ENCODE data around the gene TXNDC12.

DNA sequence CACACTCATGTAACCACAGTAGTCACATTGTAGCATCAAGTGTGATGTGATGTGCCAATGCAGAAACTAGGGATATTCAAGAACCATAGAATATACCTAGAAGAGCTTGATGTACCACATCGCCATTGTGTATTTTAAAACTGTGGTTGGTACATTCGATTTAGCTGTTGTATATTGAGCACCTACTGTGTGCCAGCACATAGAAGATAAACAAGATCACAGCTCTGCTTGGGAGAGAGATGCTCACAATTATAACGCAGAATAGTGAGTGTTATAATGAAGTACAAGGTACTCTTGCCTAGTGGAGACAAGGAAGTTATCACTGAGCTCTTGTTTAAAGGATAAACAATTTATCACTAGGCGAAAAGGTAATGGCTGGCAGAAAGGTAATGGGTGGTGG lies 5.8 kb upstream of the TXNDC12 start:
- TF ChIP-seq, protein P1, sequence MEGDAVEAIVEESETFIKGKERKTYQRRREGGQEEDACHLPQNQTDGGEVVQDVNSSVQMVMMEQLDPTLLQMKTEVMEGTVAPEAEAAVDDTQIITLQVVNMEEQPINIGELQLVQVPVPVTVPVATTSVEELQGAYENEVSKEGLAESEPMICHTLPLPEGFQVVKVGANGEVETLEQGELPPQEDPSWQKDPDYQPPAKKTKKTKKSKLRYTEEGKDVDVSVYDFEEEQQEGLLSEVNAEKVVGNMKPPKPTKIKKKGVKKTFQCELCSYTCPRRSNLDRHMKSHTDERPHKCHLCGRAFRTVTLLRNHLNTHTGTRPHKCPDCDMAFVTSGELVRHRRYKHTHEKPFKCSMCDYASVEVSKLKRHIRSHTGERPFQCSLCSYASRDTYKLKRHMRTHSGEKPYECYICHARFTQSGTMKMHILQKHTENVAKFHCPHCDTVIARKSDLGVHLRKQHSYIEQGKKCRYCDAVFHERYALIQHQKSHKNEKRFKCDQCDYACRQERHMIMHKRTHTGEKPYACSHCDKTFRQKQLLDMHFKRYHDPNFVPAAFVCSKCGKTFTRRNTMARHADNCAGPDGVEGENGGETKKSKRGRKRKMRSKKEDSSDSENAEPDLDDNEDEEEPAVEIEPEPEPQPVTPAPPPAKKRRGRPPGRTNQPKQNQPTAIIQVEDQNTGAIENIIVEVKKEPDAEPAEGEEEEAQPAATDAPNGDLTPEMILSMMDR (IDR thresholded peaks at IDR 0.05; ENCODE audit: low read depth, low read length, poor library complexity, severe bottlenecking): no peak
- no peak for TF ChIP-seq EZH2phosphoT487 (IDR thresholded peaks at IDR 0.05; ENCODE audit: borderline replicate concordance, low read length)

Data from DOHH2 (cell line).